Measurements from ENCODE around the gene MCM5. TPM values are rescaled to one million over a fixed set of nuclear protein-coding genes. Genes with fewer than 3 reads are reported as not detected.

Gene MCM5
- total and polyA plus RNA-seq, 2 experiments from 2014 or later = 288 to 325 TPM

DNA sequence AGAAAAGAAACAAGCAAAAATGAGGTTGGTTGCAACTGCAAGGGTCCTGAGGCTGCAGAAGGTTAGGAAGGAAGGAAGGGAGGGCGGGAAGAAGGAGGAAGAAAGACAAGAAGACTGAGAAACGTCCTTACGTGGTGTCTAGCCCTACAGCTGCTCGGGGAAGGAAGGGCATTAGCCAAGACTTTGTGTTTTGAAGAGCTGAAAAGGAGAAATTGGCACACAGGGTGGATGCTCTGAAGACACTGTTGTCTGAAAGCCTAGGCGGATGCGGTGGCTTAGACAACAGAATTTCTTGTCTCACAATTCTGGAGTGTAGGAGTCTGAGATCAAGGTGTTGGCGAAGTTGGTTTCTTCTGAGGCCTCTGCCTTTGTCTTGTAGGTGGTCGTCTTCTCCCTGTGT is 60.7 kb downstream of the MCM5 start:
- Mint-ChIP-seq H3K27ac (no peak overlapping the region), H3K27me3 (ENCODE audit: insufficient read depth, low read depth, poor library complexity) (peaks cover 17% of the 10 kb centered on the region), H3K4me3 (no peak overlapping the region), H3K9me3 (peaks cover 3% of the 10 kb centered on the region; the same call in 1 of the 3 replicates), H3K36me3 (ENCODE audit: low read depth) (peaks cover 3% of the 10 kb centered on the region; the same call in 1 of the 3 replicates), H3K4me1 (peaks cover 14% of the 10 kb centered on the region)
- DNase-seq (ENCODE audit: low spot score) = no peak
- Histone ChIP-seq H3K79me2 (replicated peaks; ENCODE audit: insufficient read depth) (no peaks in the 10 kb centered on the region), H3K27me3 (ENCODE audit: insufficient read depth) (no peaks in the 10 kb centered on the region), H3K9me2 (ENCODE audit: insufficient read depth) (no peaks in the 10 kb centered on the region), H3K27ac (ENCODE audit: low read depth) (no peak overlapping the region), H3K4me1 (ENCODE audit: insufficient read depth) (peaks cover 5% of the 10 kb centered on the region; the same call in 1 of the 2 replicates), H3F3A (replicated peaks; ENCODE audit: low read depth) (no peaks in the 10 kb centered on the region), H3K4me2 (no peak overlapping the region), H4K20me1 (replicated peaks; ENCODE audit: insufficient read depth) (no peaks in the 10 kb centered on the region), H2AFZ (no peak overlapping the region), H3K36me3 (ENCODE audit: insufficient read depth) (no peaks in the 10 kb centered on the region), H3K4me3 (no peak overlapping the region)
- ATAC-seq = no peak
- TF ChIP-seq ZNF331 (CRISPR knock-in tag; IDR thresholded peaks at IDR 0.05; ENCODE audit: low read depth) = no peak
- TF ChIP-seq CTCF (conservative IDR thresholded peaks at IDR 0.05; ENCODE audit: low read depth in 2 of 2) = no peak
- TF ChIP-seq NANOG (IDR thresholded peaks at IDR 0.05; ENCODE audit: borderline replicate concordance) = no peak
- no peak for TF ChIP-seq JUNB (IDR thresholded peaks at IDR 0.05; ENCODE audit: unreplicated experiment)
- TF ChIP-seq, protein P1, sequence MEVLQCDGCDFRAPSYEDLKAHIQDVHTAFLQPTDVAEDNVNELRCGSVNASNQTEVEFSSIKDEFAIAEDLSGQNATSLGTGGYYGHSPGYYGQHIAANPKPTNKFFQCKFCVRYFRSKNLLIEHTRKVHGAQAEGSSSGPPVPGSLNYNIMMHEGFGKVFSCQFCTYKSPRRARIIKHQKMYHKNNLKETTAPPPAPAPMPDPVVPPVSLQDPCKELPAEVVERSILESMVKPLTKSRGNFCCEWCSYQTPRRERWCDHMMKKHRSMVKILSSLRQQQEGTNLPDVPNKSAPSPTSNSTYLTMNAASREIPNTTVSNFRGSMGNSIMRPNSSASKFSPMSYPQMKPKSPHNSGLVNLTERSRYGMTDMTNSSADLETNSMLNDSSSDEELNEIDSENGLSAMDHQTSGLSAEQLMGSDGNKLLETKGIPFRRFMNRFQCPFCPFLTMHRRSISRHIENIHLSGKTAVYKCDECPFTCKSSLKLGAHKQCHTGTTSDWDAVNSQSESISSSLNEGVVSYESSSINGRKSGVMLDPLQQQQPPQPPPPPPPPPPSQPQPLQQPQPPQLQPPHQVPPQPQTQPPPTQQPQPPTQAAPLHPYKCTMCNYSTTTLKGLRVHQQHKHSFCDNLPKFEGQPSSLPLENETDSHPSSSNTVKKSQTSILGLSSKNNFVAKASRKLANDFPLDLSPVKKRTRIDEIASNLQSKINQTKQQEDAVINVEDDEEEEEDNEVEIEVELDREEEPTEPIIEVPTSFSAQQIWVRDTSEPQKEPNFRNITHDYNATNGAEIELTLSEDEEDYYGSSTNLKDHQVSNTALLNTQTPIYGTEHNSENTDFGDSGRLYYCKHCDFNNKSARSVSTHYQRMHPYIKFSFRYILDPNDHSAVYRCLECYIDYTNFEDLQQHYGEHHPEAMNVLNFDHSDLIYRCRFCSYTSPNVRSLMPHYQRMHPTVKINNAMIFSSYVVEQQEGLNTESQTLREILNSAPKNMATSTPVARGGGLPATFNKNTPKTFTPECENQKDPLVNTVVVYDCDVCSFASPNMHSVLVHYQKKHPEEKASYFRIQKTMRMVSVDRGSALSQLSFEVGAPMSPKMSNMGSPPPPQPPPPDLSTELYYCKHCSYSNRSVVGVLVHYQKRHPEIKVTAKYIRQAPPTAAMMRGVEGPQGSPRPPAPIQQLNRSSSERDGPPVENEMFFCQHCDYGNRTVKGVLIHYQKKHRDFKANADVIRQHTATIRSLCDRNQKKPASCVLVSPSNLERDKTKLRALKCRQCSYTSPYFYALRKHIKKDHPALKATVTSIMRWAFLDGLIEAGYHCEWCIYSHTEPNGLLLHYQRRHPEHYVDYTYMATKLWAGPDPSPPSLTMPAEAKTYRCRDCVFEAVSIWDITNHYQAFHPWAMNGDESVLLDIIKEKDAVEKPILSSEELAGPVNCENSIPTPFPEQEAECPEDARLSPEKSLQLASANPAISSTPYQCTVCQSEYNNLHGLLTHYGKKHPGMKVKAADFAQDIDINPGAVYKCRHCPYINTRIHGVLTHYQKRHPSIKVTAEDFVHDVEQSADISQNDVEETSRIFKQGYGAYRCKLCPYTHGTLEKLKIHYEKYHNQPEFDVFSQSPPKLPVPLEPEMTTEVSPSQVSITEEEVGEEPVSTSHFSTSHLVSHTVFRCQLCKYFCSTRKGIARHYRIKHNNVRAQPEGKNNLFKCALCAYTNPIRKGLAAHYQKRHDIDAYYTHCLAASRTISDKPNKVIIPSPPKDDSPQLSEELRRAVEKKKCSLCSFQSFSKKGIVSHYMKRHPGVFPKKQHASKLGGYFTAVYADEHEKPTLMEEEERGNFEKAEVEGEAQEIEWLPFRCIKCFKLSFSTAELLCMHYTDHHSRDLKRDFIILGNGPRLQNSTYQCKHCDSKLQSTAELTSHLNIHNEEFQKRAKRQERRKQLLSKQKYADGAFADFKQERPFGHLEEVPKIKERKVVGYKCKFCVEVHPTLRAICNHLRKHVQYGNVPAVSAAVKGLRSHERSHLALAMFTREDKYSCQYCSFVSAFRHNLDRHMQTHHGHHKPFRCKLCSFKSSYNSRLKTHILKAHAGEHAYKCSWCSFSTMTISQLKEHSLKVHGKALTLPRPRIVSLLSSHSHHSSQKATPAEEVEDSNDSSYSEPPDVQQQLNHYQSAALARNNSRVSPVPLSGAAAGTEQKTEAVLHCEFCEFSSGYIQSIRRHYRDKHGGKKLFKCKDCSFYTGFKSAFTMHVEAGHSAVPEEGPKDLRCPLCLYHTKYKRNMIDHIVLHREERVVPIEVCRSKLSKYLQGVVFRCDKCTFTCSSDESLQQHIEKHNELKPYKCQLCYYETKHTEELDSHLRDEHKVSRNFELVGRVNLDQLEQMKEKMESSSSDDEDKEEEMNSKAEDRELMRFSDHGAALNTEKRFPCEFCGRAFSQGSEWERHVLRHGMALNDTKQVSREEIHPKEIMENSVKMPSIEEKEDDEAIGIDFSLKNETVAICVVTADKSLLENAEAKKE (CRISPR knock-in tag; IDR thresholded peaks at IDR 0.05) = no peak
- TF ChIP-seq STAT1 (IDR thresholded peaks at IDR 0.05; ENCODE audit: unreplicated experiment) = no peak
- TF ChIP-seq ZNF114 (CRISPR knock-in tag; IDR thresholded peaks at IDR 0.05) = no peak
- no peak for TF ChIP-seq ETS1 (IDR thresholded peaks at IDR 0.05)
- no peak for TF ChIP-seq POLR2AphosphoS5 (IDR thresholded peaks at IDR 0.05; ENCODE audit: low read depth)
- no peak for TF ChIP-seq CREB1 (CRISPR knock-in tag; IDR thresholded peaks at IDR 0.05; ENCODE audit: low read depth)
- TF ChIP-seq EZH2phosphoT487 (IDR thresholded peaks at IDR 0.05; ENCODE audit: unreplicated experiment) = no peak
- no peak for TF ChIP-seq EZH2 (IDR thresholded peaks at IDR 0.05; ENCODE audit: low read depth, unreplicated experiment)
- no peak for TF ChIP-seq REST (IDR thresholded peaks at IDR 0.05; ENCODE audit: unreplicated experiment)

Measured in GM23338 (cell line).